Astrocyte (in vitro differentiated cells and primary cell): ENCODE data around the gene NCAM1.

ENCODE experiments used
- EZH2 ChIP-seq: IDR thresholded peaks from 2 replicates; pipeline ENCODE4 v1.6.1; 2012; ENCODE audit warnings: mild to moderate bottlenecking, low read length, inconsistent platforms; ENCODE audit not compliant: insufficient read depth
- TF ChIP-seq, protein P1 (sequence below): IDR thresholded peaks from 2 replicates; pipeline ENCODE4 v1.5.1; 2011; ENCODE audit warnings: low read depth, mild to moderate bottlenecking, inconsistent platforms, low read length, moderate library complexity; ENCODE audit not compliant: insufficient read depth

DNA sequence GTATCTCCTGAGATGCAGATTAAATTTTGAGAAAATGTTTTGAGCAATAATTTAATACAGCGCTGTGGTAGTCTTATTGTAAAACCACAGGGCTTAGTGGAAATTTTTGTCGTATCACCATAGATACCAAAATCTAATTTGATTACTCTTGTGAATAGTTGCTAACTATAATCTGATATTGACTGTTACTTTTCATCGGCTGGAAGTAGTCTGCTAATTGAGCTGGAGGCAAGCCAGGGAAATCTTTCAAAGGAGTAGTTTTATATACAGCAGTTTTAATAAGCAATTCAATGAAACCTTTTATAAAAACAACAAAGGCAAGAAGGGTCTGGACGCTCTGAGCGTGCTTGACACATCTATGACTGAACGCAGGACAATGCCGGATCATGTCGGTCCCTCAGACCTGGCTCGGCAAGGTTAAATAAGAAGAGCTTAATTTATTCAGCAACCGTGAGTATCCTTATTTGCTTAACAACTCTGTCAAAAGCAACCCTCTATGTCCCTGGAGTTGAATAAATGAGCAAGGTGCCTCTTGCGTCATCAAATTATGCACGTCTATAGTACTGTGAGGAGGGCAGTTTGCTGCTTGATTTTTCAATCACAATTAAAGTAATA, 121.2 kb downstream of the NCAM1 start:
- TF ChIP-seq, protein P1, sequence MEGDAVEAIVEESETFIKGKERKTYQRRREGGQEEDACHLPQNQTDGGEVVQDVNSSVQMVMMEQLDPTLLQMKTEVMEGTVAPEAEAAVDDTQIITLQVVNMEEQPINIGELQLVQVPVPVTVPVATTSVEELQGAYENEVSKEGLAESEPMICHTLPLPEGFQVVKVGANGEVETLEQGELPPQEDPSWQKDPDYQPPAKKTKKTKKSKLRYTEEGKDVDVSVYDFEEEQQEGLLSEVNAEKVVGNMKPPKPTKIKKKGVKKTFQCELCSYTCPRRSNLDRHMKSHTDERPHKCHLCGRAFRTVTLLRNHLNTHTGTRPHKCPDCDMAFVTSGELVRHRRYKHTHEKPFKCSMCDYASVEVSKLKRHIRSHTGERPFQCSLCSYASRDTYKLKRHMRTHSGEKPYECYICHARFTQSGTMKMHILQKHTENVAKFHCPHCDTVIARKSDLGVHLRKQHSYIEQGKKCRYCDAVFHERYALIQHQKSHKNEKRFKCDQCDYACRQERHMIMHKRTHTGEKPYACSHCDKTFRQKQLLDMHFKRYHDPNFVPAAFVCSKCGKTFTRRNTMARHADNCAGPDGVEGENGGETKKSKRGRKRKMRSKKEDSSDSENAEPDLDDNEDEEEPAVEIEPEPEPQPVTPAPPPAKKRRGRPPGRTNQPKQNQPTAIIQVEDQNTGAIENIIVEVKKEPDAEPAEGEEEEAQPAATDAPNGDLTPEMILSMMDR, result no peak
- TF ChIP-seq EZH2, result no peak
